GM19025 (cell line): ENCODE data around the gene HPDL.
"Not testable (repeated sequence)": the region's sequence is repeated elsewhere in the genome, so short reads cannot be mapped to it uniquely, and the experiment has no call there.

Experiments used
- ATAC-seq: cut with Tn5 transposase; IDR thresholded peaks from one replicate; pipeline ENCODE4 v1.9.1; 2021; ENCODE audit warnings: mild to moderate bottlenecking, low read depth, moderate library complexity; ENCODE audit not compliant: unreplicated experiment

Gene HPDL

GRCh38 chr1:45348966-45349677 is 22.4 kb downstream of the HPDL start:
- ATAC-seq: no peak

- ATAC-seq: no peak
These were observed 24.8 kb downstream of the HPDL start for GRCh38 chr1:45351508-45351907.

DNA sequence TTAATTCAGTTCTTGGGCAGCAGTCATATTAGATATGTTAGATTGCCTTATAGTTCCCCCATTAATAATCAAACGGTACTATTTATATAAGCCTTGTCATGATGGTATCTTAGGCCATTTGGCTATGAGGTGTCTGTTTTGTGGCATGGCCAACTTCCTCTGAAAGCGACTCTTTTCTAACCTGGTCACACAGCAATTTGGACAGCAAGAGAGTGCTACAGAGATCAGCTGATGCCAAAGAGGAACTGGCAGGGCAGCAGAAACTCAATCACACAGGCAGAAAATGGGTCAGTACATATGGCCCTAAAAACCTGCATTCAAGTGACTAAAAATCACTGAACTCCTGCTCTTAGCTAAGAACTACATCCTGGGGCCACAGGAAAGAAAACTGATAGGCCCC is 27.0 kb downstream of the HPDL start:
- ATAC-seq: no peak

- ATAC-seq: no peak
These were observed 28.1 kb downstream of the HPDL start for GRCh38 chr1:45354838-45355237.

GRCh38 chr1:45355683-45356082 is 29.0 kb downstream of the HPDL start:
- ATAC-seq: no peak

DNA sequence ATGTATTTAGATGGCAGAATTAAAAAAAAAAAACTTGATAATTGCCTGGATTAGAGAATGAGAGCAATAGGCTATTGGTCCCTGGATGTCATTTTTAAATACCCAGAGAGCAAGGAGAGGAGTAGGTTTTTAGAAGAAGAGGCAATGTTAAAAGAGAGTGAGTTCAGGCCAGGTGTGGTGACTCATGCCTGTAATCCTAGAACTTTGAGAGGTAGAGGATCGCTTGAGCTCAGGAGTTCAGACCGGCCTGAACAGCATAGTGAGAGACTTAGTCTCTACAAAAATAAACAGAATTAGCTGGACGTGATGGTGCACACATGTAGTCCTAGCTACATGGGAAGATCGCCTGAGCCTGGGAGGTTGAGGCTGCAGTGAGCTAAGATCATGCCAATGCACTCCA is 29.5 kb downstream of the HPDL start:
- no peak for ATAC-seq

- no peak for ATAC-seq
These were observed 33.3 kb downstream of the HPDL start for GRCh38 chr1:45359882-45360513.

- not testable (repeated sequence) for ATAC-seq
These were observed 34.3 kb downstream of the HPDL start for GRCh38 chr1:45360981-45361380.

DNA sequence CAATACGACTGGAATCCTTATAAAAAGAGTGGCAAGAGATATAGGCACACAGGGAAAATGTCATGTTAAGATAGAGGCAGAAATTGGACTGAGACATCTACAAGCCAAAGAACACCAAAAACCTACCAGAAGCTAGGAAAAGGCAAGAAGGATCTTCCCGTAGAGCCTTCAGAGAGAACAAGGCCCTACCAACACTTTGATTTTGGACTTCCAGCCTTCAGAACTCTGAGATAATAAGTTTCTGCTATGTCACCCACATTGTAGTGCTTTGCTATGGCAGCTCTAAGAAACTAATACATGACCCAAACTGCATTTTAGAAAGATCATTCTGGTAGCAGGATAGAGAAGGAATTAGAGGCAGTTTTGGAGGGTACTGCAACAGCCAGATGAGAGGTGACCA is 37.6 kb downstream of the HPDL start:
- ATAC-seq: no peak

DNA sequence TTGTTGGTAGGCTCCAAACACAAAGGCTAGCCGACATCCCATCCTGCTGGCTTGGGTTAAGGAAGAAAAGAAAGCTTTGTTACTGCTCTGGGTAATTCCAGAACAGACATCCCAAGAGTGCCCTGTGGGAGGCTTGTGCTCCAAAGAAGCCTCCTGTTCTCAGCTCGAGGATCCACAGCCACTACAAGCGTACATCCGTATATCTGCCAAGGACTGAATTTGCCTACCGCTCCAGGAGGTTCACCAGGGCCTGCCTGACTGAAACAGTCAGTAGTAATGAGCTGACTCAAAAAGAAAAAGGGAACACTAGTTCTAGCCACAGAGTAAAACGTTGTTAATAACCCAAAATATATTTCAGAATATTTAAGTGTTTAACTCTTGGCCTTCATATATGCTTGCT is 38.4 kb downstream of the HPDL start:
- no peak for ATAC-seq

- ATAC-seq: no peak
These were observed 43.9 kb downstream of the HPDL start for GRCh38 chr1:45370575-45370974.

GRCh38 chr1:45373573-45373972 is 46.9 kb downstream of the HPDL start:
- no peak for ATAC-seq

GRCh38 chr1:45375104-45376090 is 48.7 kb downstream of the HPDL start:
- no peak for ATAC-seq

DNA sequence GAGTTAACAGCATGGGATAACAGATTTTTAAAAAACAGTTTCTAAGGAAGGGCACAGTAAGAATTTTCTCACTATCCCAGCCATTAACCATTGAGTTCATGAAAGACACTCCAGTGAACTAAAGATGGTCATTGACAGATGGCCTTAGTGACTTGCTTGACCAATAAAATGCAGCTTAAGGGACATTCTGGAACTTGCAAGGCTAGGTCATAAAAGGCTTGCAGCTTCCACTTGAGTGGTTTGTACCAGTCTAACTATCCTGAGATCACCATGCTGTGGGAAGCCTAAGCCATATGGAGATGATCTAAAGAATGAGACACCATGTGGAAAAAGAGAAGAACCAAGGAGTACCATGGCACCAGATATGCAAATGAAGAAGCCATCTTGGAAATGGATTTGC is 51.5 kb downstream of the HPDL start:
- ATAC-seq: no peak
